ENCODE results near the gene SSH3.

- TF ChIP-seq POLR2A (IDR thresholded peaks at IDR 0.05) (no peak), CTCF (IDR thresholded peaks at IDR 0.05) (no peak)
Observed at GRCh38 chr11:67290801-67291200, 12.5 kb upstream of the SSH3 start.

All from prostate gland (tissue), 2 donors.